Measurements from ENCODE around the gene PFN3.
"Not testable (repeated sequence)": the region's sequence is repeated elsewhere in the genome, so short reads cannot be mapped to it uniquely, and the experiment has no call there.

The PFN3 gene

DNA sequence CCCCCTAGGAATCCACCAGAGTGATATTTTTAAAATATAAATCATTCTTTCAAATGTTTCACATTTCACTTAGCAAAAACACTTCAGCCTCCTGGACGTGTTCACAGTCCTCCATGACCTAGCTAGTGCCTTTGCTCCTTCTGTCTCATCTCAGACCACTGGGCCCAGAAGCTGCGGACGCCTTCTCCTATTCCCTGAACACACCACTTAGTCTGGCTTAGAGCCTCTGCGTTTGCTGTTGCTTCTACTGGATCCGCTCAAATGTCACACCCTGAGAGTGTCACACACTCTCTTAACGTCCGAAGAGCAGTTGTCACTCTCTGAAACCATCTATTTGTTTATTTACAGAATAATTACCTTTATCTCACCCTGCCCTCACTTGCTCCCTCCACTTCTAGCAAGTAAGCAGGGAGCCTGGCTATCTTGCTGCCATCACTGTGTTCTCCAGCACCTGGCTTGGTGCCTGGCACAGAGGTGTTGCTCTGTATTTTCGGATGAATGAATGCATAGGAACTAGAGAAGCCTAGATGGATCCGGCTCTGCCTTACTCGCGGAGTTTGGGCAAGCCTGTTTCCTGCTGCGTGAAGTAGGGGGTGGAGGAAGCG lies 24.8 kb upstream of the PFN3 start:
- DNase-seq (ENCODE audit: low read depth): no peak

DNA sequence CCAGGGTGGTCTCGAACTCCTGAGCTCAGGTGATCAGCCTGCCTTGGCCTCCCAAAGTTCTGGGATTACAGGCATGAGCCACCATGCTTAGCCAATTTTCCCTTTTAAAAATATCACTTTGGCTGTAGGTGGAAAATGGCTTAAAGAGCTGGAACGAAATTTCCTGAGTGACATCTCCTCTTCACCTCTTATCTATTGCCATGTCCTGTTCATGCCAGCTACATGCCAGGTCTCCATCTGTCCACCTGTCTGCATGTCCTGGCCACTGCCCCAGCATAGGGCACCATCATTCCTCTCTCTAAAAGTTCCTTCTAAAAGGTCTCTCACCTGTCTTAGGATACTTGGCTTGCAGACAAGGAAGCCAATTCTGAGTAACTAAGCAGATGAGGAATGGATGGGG lies 23.2 kb upstream of the PFN3 start:
- DNase-seq (ENCODE audit: low read depth): no peak

DNA sequence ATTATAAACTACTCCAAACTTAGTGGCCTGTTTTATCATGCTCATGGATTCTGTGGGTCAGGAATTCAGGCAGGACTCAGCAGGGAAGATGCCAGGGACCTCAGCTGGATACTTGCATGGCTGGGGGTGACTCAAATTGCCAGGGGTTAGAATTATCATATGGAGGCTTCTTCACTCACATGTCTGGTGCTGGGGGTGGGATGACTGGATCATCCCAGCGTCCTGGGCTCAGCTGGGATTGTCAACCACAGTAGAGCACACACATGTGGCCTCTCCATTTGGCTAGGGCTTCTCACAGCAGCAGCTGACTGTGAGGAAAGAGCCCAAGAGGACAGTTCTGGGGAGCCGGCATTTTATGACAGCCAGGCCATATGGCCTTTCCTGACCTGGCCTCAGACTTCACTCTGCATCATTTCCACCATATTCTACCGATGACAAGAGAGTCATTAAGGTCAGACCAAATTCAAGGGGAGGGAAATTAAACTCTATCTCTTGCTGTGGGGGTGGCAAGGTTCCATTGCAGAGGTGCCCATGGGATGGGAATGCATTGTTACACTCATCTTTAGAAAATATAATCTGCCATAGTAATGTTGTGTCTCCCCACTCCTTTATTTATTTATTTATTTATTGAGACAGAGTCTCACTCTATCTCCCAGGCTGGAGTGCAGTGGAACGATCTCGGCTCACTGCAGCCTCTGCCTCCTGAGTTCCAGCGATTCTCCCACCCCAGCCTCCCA lies 20.8 kb upstream of the PFN3 start:
- no peak for DNase-seq (ENCODE audit: low read depth)

DNA sequence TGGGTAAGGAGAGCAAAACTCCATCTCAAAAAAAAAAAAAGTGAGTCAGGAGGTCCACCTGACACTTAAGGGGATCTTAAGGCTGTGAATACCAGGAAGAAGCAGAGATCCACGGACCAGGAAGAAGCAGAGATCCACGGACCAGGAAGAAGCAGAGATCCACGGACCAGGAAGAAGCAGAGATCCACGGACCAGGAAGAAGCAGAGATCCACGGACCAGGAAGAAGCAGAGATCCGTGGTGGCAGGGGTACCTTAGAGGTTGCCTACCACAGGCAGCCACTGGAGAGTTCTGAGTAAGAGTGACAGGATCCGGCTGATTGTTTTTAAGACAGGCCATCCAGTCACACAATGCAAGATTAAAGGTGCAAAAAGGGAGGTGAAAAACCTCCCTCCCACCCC lies 20.0 kb upstream of the PFN3 start:
- DNase-seq (ENCODE audit: low read depth): not testable (repeated sequence)

DNA sequence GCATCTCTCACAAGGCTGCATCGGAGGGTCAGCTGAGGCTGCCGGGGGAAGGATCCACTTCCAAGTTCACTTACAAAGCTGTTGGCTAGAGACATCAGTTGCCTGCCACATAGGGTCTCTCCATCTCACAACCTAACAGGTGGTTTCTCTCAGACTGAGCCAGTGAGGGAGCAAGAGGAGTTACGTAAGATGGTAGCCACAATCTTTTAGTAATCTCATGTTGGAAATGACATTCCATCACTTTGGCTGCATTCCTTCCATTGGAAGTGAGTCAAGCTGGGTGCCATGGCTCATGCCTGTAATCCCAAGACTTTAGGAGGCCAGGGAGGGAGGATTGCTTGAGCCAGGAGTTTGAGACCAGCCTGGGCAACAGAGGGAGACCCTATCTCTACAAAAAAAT lies 18.6 kb upstream of the PFN3 start:
- peak; percentile 87 for DNase-seq (ENCODE audit: low read depth)

DNA sequence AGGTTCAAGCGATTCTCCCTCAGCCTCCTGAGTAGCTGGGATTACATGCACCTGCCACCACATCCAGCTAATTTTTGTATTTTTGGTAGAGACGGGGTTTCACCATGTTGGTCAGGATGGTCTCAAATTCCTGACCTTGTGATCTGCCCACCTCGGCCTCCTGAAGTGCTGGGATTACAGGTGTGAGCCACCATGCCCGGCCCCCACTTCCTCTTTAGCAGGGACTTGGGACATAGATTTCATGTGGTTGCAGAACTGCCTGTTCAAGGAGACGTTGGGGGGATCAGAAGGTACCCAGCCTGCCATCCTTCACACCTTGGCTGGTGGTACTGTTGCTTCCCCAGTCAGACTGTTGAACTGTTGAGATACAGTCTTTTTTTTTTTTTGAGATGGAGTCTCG lies 16.6 kb upstream of the PFN3 start:
- DNase-seq (ENCODE audit: low read depth): not testable (repeated sequence)

DNA sequence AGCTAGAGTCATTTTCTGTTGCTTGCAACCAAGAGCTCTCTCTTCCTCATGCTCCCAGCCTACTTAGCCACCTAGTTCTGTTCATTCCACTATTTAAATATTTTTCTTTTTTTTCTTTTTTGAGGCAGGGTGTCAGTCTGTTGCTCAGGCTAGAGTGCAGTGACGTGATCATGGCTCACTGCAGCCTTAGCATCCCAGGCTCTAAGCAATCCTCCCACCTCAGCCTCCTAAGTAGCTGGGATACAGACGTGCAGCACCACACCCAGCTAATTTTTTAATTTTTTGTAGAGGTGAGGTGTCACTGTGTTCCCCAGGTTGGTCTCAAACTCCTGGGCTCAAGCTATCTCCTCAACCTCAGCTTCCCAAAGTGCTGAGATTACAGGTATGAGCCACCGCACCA lies 14.0 kb upstream of the PFN3 start:
- no peak for DNase-seq (ENCODE audit: low read depth)

DNA sequence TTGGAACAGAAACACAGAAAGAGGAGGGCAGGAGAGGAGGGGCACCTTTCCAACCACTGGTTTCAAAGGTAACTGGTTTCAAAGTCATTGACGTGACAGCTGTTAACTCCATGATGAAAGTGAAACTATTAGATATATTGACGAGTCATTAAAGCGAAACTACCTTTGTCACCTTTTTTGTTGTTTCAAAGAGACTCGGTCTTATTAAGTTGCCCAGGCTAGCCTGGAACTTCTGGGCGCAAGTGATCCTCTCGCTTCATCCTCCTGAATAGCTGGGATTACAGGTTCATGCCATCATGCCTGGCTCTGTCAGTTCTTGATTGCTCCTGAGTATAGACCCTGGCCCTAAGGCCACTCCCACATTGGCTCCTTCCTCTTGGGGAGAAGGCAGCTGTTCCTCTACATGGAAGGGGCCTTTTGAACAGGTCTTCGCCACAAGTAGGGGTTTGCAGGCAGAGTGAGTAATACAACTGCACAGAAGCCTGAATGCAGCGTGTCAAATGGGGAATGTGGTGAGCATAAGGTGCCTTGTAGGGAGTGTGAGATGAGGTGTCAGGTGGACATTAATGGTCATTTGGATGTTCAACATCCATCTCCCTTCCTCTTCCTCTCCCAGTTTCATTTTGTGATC lies 12.3 kb upstream of the PFN3 start:
- no peak for DNase-seq (ENCODE audit: low read depth)

DNA sequence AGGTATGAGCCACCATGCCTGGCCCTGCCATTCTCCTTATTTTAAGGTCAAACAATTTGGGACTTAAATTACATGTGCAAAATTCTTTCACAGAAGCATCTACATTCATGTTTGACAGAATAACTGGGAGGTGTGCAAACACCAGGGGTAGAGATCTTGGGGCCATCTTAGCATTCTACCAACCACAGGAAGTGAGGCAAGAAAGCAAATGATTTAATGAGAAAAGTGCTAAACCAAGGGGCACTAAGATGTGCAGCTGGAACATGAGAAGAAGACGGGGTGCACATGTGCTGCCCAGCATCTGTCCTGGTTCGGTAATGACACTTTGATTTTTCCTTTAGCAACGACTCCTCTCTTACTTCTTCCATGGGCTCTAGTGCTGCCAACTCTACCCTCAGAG lies 10.1 kb upstream of the PFN3 start:
- no peak for DNase-seq (ENCODE audit: low read depth)

DNA sequence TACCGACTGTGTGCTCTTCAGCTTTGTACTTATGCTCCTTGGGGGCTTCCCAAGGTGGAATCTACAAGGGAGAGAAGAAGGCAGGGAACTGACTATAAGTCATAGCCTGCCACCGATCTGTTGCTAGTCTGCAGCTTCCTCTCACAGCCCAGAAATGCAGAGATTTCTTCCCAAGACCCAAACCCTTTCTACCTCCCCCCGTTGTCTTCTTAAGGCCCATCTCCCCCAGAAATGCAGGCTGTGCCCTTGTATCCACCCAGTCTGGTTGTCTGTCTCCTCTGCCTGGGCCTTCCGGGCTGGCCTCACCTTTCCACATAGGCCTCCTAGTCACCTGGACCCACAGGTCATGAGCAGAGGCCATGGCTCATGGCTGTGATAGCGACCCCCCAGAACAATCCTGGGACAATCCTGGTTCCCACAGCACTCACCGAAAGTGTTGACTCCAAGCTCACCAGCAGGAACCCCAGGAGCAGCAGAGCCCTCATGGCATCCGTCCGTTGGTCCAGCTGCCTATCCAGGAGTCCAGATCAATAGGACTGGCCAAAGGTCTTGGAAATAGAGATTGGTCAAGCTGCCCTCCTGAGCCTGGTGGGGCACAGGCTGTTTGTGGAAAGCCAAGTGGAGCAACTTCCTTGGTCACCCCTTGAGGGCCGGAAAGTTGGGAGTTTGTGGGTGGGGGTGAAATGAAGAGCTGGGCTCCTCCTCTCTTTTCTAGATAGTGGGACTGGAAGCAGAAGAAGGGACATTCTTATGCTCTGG lies 8.8 kb upstream of the PFN3 start, which contains the start of gene F12:
F12 (minus strand) TSS at position 522 of the 759 bp plus-strand sequence; CDS start at position 485, 37 bp downstream.
- DNase-seq (ENCODE audit: low read depth): no peak

DNA sequence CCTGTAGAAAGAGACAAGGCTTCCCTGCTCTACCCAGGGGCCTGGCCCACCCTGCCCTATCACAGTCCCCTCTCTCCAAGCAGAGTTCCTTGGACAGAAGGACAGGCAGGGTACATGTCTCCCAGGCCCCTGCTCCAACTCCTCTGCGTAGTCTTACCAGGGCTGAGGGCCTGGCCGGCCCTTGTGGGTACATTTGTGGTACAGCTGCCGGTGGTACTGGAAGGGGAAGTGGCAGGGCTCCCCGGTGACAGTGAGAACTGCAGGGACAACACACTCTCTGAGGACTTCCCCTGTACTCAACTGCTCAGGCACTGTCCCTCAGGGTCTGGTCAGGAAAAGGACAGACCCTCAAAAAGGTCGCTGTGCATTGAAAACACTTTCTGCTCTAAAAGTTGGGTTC lies 5.3 kb upstream of the PFN3 start:
- no peak for DNase-seq (ENCODE audit: low read depth)

DNA sequence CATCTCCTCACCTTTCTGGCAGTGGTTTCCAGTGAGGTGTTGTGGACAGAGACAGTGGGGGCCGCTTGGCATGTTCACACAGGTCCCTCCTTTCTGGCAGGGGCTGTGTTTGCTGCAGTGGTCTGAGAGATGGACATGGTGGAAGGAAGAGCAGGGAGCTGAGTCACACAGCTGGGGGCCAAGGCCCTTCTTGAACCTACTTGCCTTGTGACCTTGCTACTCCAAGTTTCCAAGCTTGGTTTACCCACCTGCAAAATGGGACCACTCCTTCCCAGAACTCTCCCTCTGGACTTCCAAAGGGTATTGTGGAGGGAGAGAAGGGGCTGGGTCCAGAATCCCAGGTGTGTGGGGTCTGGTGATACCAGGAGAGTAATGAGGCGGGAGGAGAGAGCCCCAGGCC lies 4.9 kb upstream of the PFN3 start:
- no peak for DNase-seq (ENCODE audit: low read depth)

DNA sequence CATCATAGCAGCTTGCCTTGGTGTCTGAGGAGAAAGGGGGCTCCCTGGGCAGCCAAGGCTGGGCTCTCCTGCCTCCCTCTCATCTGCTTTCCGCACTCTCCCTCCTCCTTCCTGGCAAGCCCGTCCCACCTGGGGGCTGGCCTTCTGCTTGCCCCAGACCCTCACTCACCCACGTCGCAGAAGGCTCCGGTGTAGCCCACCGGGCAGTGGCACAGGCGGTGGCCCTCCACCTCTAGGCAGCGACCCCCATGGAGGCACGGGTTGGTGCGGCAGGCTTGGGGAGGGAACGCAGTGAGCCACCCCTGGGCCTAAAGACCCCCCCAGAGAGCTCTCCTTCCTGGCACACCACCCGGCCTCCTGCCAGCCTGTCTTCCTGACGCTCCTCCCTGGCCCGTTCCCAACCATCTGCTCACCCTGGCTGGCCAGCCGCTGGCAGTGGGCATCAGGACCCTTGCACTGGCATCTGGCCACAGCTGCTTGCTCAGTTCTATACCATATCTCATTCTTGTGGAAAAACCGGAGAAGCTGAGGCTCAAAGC lies 4.2 kb upstream of the PFN3 start:
- DNase-seq (ENCODE audit: low read depth): no peak

DNA sequence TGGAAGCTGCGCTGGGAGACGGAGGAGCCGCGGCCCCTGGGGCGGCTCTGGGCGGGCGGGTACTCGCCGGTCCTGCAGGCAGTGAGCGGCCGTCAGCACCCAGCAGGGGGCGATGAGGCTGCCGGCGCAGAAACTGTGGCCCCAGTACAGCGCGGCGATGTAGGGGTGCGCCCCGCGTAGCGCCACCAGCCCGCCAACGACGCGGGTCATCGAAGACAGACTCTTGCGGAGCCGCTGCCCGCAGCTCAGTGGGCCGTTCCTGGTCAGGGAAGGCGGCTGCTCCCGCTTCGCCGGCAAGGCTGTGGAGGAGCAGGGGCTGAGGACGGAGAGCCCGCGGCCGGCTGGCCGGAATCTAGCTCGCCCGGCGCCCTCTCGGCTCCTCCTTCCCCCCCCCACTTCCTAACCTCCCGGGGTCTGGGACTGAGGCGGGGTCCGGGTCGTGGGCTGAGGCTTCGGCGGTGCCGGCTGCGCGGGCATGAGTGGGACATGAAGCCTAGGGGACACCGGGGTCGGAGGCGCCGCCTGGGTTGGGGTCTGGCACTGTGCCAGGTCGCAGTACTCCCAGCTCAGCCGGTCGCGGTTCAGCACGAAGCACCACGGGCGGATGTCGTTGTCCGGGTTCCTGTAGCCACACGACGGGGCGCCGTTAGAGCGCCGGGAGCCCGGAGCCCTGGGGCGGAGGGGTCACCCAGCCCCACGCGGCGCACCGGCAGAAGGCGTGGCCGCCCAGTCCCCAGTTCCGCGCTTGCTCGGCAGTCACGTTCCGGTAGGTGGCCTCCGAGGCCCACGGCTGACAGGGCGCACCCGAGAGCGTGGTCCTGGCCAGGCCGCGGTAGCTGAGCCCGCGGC lies 3.6 kb upstream of the PFN3 start:
- peak; percentile 65 for DNase-seq (ENCODE audit: low read depth)

DNA sequence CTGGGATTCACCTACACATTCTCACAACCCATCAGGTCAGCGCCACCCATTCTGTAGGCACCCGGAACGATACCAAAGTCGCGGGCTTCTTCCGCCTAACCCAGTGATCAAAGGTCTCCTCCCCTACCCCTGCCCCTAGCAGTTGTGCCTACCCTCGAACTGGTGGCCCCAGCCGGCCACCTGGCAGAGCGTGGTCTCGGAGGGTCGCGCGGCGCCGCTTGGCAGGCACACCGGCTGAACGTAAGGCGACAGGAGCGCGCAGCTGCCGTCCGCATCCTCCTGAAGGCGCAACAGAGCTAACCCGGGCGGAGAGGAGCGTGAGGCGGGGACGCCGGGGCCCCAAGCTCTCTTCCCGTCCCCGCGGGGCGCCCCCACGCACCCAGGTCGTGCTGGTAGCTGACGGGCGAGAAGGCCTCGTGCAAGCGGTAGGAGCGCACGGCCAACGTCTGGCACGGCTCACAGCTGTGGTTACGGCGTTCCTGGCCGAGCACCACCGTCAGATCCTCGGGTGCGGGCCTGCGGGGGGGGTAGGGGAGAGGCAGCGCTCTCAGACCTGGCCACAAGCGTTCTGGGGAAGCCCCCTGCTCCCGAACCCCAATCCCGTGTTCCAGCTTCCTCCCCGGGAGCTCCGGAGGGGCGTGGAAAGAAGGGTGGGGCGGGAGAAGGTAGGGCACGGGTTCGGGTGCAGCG lies 2.8 kb upstream of the PFN3 start:
- no peak for DNase-seq (ENCODE audit: low read depth)

DNA sequence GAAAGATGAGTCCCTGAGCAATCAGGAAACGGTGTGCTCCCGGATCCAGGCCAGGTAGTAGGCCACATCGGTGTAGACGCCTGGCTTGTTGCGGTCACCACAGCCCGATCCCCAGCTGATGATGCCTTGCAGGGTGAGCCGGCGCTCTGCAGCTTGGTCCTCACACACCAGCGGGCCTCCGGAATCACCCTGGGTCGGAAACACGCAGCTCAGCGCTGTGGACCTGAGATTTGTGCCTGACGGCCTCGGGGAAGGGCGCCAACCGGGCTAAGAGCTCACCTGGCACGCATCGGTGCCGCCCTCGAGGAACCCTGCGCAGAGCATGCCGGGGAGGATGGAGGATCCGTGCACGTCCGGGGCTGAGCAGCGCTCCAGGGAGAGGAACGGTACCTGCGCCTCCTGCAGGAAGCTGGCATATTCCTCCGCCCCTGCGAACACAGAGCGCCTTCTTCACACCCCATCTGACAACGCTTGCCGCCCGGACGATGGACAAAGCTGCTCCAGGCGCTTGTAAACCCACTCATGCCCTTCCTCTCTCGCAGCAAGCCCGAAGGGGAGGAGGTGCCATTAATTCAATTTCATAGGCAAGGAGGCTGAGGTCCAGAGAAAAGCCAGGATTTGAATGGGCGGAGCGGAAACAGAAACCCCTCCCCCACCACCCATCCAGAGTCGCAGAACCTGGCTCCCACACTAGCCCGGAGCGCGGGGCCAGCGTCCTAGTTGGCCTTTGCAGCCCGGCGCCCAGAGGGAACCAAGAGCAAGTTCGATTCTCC lies 2.0 kb upstream of the PFN3 start:
- peak; percentile 64 for DNase-seq (ENCODE audit: low read depth)

DNA sequence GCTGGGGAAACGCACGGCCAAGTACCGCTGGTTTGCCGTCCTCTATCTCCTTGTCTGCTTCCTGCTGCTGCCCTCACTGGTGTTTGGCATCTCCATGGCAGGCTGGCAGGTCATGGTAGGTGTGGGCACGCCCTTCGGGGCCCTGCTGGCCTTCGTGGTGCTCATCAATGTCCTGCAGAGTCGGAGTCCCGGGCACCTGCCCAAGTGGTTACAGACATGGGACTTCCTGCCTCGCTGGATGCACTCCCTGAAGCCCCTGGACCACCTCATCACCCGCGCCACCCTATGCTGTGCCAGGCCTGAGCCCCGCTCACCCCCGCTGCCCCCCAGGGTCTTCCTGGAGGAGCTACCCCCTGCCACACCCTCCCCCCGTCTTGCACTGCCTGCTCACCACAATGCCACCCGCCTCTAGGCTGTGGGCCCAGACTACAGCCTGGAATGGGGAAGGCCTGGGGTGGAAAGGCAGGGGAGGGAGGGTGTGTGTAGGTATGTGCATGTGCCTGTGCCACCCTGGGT lies 2.5 kb downstream of the PFN3 start:
- no peak for DNase-seq (ENCODE audit: low read depth)

DNA sequence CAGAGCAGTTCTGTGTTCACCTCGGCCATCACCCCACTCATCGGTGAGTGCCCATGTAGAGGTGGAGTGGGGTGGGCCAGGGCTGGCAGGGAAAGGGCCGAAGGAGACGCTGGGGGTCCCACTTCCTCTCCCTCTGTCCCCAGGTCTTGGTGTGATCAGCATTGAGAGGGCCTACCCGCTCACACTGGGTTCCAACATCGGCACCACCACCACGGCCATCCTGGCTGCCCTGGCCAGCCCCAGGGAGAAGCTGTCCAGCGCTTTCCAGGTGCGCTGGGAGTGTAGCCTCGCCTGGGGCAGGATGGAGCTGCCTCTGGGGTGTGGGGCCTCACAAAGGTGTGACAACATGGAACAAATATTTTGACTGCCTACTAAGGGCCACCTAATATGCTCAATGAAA lies 3.7 kb downstream of the PFN3 start:
- no peak for DNase-seq (ENCODE audit: low read depth)

DNA sequence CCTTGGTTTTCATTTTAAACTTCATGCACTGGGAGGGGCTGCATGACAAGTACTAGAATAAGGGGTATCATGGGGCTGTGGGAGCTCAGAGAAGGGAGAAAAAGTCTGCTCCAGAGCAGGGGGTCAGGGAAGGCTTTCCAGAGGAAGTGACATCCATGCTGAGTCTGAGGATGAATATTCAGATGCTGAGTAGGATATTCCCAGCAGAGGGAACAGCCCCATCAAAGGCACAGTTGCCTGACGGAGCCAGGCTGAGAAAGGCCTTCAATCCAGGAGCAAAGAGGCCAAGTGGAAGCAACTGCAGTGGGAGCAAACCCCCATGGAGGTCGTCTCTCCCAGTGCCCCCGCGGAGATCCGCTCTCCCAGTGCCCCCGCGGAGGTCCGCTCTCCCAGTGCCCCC lies 4.4 kb downstream of the PFN3 start:
- no peak for DNase-seq (ENCODE audit: low read depth)

DNA sequence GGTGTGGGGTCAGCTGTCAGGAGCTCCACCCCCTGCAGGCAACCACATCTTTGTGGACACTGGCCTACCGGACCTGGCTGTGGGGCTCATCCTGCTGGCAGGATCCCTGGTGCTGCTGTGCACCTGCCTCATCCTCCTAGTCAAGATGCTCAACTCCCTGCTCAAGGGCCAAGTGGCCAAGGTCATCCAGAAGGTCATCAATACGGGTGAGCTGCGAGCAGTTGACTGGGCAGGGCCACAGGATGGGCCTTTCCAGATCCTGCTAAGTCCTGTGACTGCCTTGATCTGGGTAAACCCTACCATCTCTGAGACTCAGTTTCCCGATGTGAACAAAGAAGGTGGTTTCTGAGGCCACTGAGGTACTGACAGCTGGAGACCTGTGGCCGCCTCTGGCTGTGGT lies 6.5 kb downstream of the PFN3 start:
- no peak for DNase-seq (ENCODE audit: low read depth)
